Activated CD8-positive, alpha-beta memory T cell treated with anti-CD3 and anti-CD28 coated beads, Interleukin-2, amount 50 U/mL, for 4 hours (primary cell): ENCODE measurements around the gene ZIC5.

ENCODE experiments used
- DNase-seq: peaks from one replicate; pipeline ENCODE4 v3.0.0-alpha.2; 2020

Gene ZIC5

GRCh38 chr13:99987154-99988019 is 15.8 kb upstream of the ZIC5 start:
- DNase-seq: no peak

DNA sequence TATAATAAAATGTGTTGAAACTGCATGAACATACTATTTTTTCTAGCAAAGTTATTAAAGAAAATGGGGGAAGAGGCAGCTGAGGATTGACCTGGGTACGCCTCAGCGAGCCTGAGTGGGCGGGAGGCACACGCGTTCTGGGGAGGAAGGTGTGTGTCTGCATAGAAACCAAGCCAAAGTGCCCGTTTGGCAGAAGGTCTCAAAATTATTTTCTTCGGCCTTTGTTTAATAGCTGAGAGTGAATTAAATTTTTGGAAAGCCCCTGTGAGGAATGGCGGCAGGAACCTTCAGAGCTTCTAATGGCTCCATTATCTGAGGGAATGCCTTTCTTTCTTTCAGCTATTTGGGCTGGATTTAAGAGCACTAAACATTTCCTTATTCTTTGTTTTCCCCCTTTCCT is 15.2 kb upstream of the ZIC5 start:
- DNase-seq: no peak

- DNase-seq: no peak
These were observed 14.4 kb upstream of the ZIC5 start for GRCh38 chr13:99985886-99986527.

GRCh38 chr13:99985241-99985874 is 13.8 kb upstream of the ZIC5 start:
- DNase-seq: no peak

DNA sequence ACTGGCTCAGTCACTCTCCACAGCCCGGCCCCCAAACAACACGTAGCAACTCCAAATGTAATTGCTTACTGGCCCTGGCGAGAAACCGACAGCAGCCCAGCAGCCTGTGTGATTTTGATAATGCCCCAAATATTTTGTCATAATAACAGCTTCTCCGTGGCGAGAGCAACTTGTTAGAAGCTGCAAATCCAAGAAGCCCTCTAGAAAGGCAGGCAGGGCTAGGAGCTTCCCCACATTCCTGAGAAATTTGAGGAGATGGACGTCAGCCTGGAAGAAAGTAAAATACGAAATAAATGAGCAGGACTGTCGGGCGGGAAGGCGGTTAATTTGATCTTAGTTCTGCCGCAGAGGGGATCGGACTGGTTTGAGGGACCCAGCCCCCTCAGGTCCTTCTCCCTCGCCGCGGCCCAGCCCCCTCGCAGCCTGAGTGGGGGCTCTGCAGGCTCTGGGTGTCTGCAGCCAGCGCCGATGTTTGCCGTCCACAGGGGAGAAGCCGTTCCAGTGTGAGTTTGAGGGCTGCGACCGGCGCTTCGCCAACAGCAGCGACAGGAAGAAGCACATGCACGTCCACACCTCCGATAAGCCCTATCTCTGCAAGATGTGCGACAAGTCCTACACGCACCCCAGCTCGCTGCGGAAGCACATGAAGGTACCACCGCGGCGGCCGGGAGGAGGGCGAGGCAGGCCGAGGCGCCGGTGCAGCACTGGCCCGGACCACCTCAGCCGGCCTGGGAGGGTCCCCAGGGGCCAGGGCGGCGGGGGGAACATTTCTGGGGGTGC is 13.1 kb upstream of the ZIC5 start:
- DNase-seq: no peak

DNA sequence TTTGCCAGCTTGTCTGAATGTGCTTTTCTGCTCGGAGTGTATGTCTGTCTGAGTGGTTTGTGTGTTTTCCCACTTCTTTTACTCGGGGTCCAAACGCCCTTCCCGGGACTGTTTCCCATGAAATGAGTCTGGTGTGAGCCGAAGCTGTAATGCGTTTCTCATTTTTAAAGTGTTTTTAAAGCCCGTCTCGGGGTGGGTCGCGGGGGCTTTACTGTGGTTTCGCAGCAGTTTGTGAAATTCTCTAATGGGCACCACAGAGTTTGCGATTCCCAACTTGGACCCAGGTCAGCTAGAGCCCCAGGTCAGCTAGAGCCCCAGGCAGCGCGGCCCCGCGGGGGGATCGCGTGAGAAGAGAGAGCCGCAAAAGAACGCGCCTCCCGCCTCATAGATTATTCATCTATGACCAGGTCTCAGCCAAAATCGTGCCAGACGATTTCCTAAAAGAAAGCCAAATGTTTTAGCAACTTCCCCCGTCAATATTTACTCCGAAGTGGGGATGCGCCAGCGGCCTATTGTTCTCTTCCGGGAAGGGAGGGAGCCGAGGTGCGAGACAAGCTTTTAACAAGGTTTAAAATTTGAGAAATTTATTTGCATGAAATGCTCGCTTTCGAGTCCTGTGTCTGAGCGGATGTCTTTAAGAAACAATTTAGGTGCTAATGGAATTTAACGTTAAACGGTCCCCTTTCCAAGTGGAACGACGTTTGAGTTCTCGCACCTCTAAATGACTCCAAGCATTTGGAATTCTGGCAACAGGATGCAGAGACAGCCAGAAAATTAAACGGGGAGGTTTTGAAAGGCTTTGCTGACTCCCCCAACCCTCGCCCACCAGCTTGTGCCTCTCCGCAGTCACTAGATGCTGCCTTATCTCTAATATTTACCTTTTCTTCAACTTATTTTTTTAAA is 12.2 kb upstream of the ZIC5 start:
- DNase-seq: no peak

GRCh38 chr13:99982731-99983498 is 11.3 kb upstream of the ZIC5 start:
- DNase-seq: no peak

DNA sequence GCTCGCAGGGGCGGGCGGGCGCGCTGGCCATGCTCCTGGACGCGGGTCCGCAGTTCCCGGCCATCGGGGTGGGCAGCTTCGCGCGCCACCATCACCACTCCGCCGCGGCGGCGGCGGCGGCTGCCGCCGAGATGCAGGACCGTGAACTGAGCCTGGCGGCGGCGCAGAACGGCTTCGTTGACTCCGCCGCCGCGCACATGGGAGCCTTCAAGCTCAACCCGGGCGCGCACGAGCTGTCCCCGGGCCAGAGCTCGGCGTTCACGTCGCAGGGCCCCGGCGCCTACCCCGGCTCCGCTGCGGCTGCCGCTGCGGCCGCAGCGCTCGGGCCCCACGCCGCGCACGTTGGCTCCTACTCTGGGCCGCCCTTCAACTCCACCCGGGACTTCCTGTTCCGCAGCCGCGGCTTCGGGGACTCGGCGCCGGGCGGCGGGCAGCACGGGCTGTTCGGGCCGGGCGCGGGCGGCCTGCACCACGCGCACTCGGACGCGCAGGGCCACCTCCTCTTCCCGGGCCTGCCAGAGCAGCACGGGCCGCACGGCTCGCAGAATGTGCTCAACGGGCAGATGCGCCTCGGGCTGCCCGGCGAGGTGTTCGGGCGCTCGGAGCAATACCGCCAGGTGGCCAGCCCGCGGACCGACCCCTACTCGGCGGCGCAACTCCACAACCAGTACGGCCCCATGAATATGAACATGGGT is 10.6 kb upstream of the ZIC5 start:
- no peak for DNase-seq

GRCh38 chr13:99981735-99982035 is 10.1 kb upstream of the ZIC5 start, which contains the start of gene ZIC2:
Gene ZIC2, plus strand, starts transcription at chr13:99981784. Its CDS starts 281 bp downstream, at chr13:99982065.
- no peak for DNase-seq

GRCh38 chr13:99980824-99981734 is 9.5 kb upstream of the ZIC5 start:
- no peak for DNase-seq

GRCh38 chr13:99980201-99980823 is 8.7 kb upstream of the ZIC5 start:
- peak; percentile 65 for DNase-seq

- DNase-seq: no peak
These were observed 8.1 kb upstream of the ZIC5 start for GRCh38 chr13:99979453-99980200.

- DNase-seq: no peak
These were observed 7.4 kb upstream of the ZIC5 start for GRCh38 chr13:99978799-99979452.

DNA sequence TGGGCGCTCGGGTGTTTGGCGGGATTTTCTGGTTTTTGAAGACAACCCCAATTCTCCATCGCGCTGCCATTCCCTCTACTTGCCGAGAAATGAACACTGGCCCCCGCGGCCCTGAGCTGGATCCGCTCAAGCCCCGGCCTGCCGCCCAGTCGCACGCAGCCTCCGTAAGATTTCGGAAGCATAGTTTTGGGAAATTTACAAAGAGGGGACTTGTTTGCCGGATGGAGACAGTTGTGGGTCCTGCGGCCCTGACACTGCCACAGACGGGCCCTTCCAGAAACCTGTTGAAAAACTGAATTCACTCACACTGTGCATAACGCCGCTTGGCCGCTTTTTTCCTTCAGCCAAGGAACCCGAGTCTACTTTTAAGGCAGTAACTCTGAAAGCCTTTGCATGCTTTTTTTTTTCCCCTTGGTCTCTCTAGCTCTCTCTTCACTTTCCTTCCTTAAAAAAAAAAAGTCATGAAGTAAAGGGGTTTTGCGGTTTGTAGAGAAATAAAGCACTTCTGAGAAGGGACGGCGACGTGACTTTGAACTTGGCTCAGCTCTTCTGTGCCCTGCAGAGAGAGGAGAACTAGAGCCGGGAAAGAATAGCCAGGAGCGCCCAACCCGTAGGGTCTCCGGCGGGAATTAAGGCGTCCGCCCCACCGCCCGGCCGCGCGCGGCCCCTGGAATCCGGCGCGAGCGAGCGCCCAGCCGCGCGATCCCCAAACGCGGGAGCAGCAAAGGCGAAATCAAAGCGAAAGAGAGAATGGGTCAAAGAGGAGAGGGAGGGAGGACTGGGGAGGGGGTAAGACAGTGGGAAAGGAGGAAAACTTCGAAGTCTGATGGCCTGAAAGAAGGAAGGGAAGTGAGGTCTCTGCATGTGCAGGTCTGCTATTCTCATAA is 6.6 kb upstream of the ZIC5 start:
- DNase-seq: no peak

DNA sequence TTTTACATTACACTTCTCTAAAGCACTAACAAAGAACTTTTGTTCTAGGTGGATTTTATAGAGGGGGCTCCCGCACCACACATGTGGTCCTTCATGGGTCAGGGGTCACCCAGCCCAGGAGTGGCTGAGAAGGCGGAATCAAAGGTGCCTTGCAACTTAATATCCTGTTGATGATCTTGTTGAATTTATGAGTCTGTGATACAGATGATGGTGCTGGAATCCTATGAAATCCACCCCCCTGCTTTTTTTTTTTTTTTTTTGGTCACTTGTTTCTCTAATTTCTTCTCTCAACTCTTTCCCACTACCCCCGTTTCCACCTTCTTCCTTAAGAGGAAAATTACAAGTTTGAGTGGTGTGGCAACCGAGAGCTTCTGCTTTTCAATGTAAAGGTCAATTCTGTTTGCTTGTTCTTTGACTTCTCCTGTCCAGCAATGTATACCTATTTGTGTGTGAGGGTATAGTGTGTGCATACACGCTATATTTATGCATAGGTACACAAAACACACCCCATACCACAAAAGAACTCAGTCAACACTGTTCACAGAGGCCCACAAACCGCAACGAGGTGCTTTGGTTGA is 5.9 kb upstream of the ZIC5 start:
- DNase-seq: no peak

DNA sequence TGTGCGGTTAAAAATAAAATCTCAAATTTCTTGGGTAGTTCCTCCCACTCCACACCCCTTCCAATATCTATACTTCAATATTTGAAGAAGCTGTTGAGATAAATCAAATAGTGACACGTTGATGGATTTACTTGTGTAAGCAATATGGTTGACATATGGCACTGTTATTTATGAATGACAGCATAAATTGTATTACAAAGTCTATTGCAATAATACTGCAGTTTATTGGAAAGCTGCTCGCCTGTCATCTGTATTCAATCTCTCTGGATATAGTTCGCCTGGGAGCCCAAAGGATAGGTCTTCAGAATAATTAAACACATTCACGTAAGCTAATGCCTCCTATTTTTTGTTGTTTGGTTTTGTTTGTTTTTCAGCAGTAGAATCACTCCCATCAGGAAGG is 5.0 kb upstream of the ZIC5 start:
- DNase-seq: no peak
